KMS-11 (cell line): ENCODE measurements around the gene MACROD2.
"Not testable (repeated sequence)": the region's sequence is repeated elsewhere in the genome, so short reads cannot be mapped to it uniquely, and the experiment has no call there.

Experiments used
- H2AFZ ChIP-seq: fragments of 200-600 bp; sonication (generic); 2 replicates; pipeline ENCODE4 v1.6.1; 2016; ENCODE audit warnings: antibody characterized with exemption, mixed run types, low read depth
- H3K27ac ChIP-seq: fragments of 200-600 bp; sonication (generic); 2 replicates; pipeline ENCODE4 v1.6.1; 2016; ENCODE audit warnings: mild to moderate bottlenecking, mixed run types
- H3K27me3 ChIP-seq: fragments of 200-600 bp; sonication (generic); 2 replicates; pipeline ENCODE4 v1.6.1; 2017; ENCODE audit warnings: mild to moderate bottlenecking, low read depth, mixed run types, moderate library complexity; ENCODE audit not compliant: insufficient read depth
- H3K36me3 ChIP-seq: fragments of 200-600 bp; sonication (generic); 2 replicates; pipeline ENCODE4 v1.6.1; 2017; ENCODE audit warnings: mild to moderate bottlenecking, mixed run types; ENCODE audit not compliant: insufficient read depth
- H3K4me1 ChIP-seq: fragments of 200-600 bp; sonication (generic); 2 replicates; pipeline ENCODE4 v1.6.1; 2016; ENCODE audit warnings: mild to moderate bottlenecking, low read depth, mixed run types; ENCODE audit not compliant: poor library complexity, severe bottlenecking
- H3K4me2 ChIP-seq: fragments of 200-600 bp; sonication (generic); 2 replicates; pipeline ENCODE4 v1.7.0; 2016; ENCODE audit warnings: mild to moderate bottlenecking, mixed run types
- H3K4me3 ChIP-seq: fragments of 200-600 bp; sonication (generic); IDR thresholded peaks from 2 replicates; pipeline ENCODE4 v1.6.1; 2017; ENCODE audit warnings: low read depth, low read length, mixed read lengths; ENCODE audit not compliant: insufficient read depth
- H3K79me2 ChIP-seq: fragments of 200-600 bp; sonication (generic); 2 replicates; pipeline ENCODE4 v1.6.1; 2016; ENCODE audit warnings: low read depth, mixed run types; ENCODE audit not compliant: insufficient read depth
- H3K9ac ChIP-seq: fragments of 200-600 bp; sonication (generic); 2 replicates; pipeline ENCODE4 v1.6.1; 2016; ENCODE audit warnings: mild to moderate bottlenecking, mixed run types
- H4K20me1 ChIP-seq: fragments of 200-600 bp; sonication (generic); 2 replicates; pipeline ENCODE4 v1.6.1; 2016; ENCODE audit warnings: mild to moderate bottlenecking, mixed run types; ENCODE audit not compliant: insufficient read depth
- CTCF ChIP-seq: fragments of 200-600 bp; sonication (generic); conservative IDR thresholded peaks from 2 replicates; pipeline ENCODE4 v1.6.1; 2017; ENCODE audit warnings: low read depth, mild to moderate bottlenecking, antibody characterized with exemption, low read length, moderate library complexity, mixed read lengths

Gene MACROD2

GRCh38 chr20:14214046-14214445, 218.7 kb downstream of the MACROD2 start:
- Histone ChIP-seq H2AFZ (no peak overlapping the region), H3K79me2 (no peaks in the 10 kb centered on the region), H4K20me1 (no peaks in the 10 kb centered on the region), H3K27ac (no peak overlapping the region), H3K36me3 (no peaks in the 10 kb centered on the region), H3K27me3 (no peaks in the 10 kb centered on the region), H3K9ac (no peak overlapping the region), H3K4me1 (no peaks in the 10 kb centered on the region), H3K4me2 (no peak overlapping the region), H3K4me3 (no peak overlapping the region)
- TF ChIP-seq CTCF: no peak

DNA sequence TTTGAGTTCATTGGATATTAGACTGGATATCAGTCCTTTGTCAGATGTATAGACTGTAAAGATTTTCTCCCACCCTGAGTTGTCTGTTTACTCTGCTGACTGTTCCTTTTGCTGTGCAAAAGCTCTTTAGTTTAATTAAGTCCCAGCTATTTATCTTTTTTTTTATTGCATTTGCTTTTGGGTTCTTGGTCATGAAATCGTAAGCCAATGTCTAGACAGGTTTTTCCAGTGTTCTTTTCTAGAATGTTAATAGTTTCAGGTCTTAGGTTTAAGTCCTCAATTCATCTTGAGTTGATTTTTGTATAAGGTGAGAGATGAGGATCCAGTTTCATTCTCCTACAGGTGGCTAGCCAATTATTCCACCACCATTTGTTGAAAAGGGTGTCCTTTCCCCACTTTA, 220.6 kb downstream of the MACROD2 start:
- H4K20me1 ChIP-seq, H2AFZ ChIP-seq, H3K27me3 ChIP-seq, H3K4me3 ChIP-seq, H3K4me2 ChIP-seq, H3K9ac ChIP-seq, H3K27ac ChIP-seq, H3K79me2 ChIP-seq, H3K4me1 ChIP-seq, H3K36me3 ChIP-seq: not testable (repeated sequence)

DNA sequence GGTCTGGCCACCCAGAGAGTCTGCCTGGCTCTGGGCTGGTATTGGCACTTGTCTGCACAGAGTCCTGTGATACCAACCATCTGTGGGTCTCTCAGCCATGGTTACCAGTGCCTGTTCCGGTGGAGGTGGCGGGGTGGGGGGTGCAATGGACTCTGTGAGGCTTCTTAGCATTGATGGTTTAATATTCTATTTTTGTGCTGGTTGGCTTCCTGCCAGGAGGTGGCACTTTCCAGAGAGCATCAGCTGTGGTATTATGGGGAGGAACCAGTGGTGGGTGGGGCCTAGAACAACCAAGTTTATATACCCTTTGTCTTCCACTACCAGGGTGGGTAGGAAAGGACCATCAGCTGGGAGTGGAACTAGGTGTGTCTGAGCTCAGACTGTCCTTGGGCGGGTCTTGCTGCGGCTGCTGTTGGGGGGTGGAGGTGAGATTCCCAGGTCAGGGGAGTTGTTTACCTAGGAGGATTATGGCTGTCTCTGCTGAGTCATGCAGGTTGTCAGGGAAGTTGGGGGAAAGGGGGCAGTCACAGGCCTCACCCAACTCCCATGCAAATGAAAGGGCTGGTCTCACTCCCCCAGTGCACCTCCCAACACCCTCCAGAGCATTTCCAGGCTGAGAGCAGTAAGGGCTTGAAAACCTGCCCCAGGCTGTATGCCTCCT, 224.6 kb downstream of the MACROD2 start:
- no peak overlapping the region for H3K9ac ChIP-seq
- H3K27me3 ChIP-seq: no peaks in the 10 kb centered on the region
- no peaks in the 10 kb centered on the region for H3K79me2 ChIP-seq
- no peak overlapping the region for H3K4me2 ChIP-seq
- H3K4me3 ChIP-seq: no peak overlapping the region
- no peaks in the 10 kb centered on the region for H4K20me1 ChIP-seq
- no peak overlapping the region; the same call in 1 of the 2 replicates for H2AFZ ChIP-seq
- no peaks in the 10 kb centered on the region for H3K36me3 ChIP-seq
- no peak for TF ChIP-seq CTCF
- no peaks in the 10 kb centered on the region for H3K4me1 ChIP-seq
- no peak overlapping the region for H3K27ac ChIP-seq

DNA sequence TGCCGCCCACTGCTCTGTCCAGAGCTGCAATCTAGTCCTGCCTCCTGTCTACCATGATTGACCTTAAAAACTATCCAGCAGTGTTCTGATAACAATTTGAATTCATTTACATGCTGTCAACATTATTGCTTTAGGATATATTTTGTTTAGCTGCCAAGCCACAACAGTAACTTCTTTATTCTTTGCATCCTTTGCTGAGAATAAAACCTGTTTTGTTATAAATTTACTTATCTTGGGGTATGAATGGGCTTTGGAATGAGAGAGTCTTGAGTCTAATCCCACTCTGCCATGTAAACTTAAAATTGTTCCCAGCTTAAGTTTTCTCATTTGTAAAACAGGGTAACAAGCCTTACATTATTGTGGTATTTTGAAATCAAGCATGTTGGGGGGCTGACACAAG, 225.7 kb downstream of the MACROD2 start:
- H3K4me2 ChIP-seq: no peak overlapping the region

More for the DNA sequence above, 225.7 kb downstream of the MACROD2 start:
- H3K27ac ChIP-seq: no peak overlapping the region
- H3K79me2 ChIP-seq: no peaks in the 10 kb centered on the region
- no peaks in the 10 kb centered on the region for H3K36me3 ChIP-seq
- no peak overlapping the region for H3K4me3 ChIP-seq
- no peak overlapping the region for H2AFZ ChIP-seq
- TF ChIP-seq CTCF: no peak
- H4K20me1 ChIP-seq: no peaks in the 10 kb centered on the region
- H3K9ac ChIP-seq: no peak overlapping the region
- H3K4me1 ChIP-seq: no peaks in the 10 kb centered on the region
- no peaks in the 10 kb centered on the region for H3K27me3 ChIP-seq
